IMR-90 (cell line): ENCODE measurements around the gene UBE2M. TPM values are rescaled to one million over a fixed set of nuclear protein-coding genes. Genes with fewer than 3 reads are reported as not detected.

Source experiments
- ATAC-seq: fragments of 200-7000 bp; cut with Tn5 transposase; 2 replicates; pipeline ENCODE4 v1.9.1; 2020; ENCODE audit warnings: low read depth, mild to moderate bottlenecking, moderate library complexity
- BruUV-seq: library from RNA; stranded (reverse); fragments of 400-500 nt; replicated peaks from 2 replicates; lab custom pipeline; 2021; lab: Mats Ljungman, UMichigan
- CTCF ChIA-PET: fragments of 300-600 bp; formaldehyde crosslinking; extraction: SDS; loops from one replicate; lab custom pipeline; 2021; ENCODE audit warnings: antibody characterized with exemption; lab: Yijun Ruan, JAX
- POLR2A ChIA-PET: fragments of 300-600 bp; sonication (Branson Sonifier 250); formaldehyde crosslinking; loops from one replicate; lab custom pipeline; 2022; ENCODE audit warnings: antibody characterized with exemption; ENCODE audit not compliant: unreplicated experiment; lab: Charles Lee
- DNase-seq: peaks from one replicate; pipeline ENCODE4 v3.0.0; 2013
- H2AFZ ChIP-seq: replicated peaks from 2 replicates; pipeline ENCODE3; 2013; ENCODE audit warnings: low read length, mild to moderate bottlenecking; ENCODE audit not compliant: poor library complexity
- H2AK5ac ChIP-seq: 2 replicates; pipeline ENCODE4 v1.6.1; 2013; ENCODE audit warnings: low read depth, low read length, inconsistent platforms
- H2AK9ac ChIP-seq: replicated peaks from 2 replicates; pipeline ENCODE3; 2013; ENCODE audit warnings: mild to moderate bottlenecking, low read depth, low read length, moderate library complexity; ENCODE audit not compliant: poor library complexity
- H2BK120ac ChIP-seq: 2 replicates; pipeline ENCODE4 v1.6.1; 2013; ENCODE audit warnings: low read depth, low read length, inconsistent platforms
- H2BK15ac ChIP-seq: 3 replicates; pipeline ENCODE4 v1.6.1; 2013; ENCODE audit warnings: low read depth, low read length, inconsistent platforms
- H2BK20ac ChIP-seq: 2 replicates; pipeline ENCODE4 v1.6.1; 2013; ENCODE audit warnings: low read depth, mild to moderate bottlenecking, inconsistent platforms, low read length, moderate library complexity
- H2BK5ac ChIP-seq: 2 replicates; pipeline ENCODE4 v1.6.1; 2013; ENCODE audit warnings: mild to moderate bottlenecking, low read depth, low read length, inconsistent platforms; ENCODE audit not compliant: poor library complexity, severe bottlenecking
- H3K14ac ChIP-seq: replicated peaks from 2 replicates; pipeline ENCODE4 v1.6.1; 2013; ENCODE audit warnings: low read depth, low read length, inconsistent platforms
- H3K18ac ChIP-seq: 2 replicates; pipeline ENCODE4 v1.6.1; 2013; ENCODE audit warnings: low read depth, low read length, control low read depth
- H3K23ac ChIP-seq: 2 replicates; pipeline ENCODE4 v1.6.1; 2013; ENCODE audit warnings: low read depth, low read length, inconsistent platforms
- H3K27ac ChIP-seq: 2 replicates; pipeline ENCODE4 v1.5.1; 2013; ENCODE audit warnings: mild to moderate bottlenecking, control low read depth, low read length; ENCODE audit not compliant: insufficient read depth
- H3K27me3 ChIP-seq: 2 replicates; pipeline ENCODE4 v1.6.1; 2013; ENCODE audit warnings: low read length; ENCODE audit not compliant: control insufficient read depth, insufficient read depth
- H3K36me3 ChIP-seq: 2 replicates; pipeline ENCODE4 v1.6.1; 2013; ENCODE audit warnings: low read length, mixed read lengths; ENCODE audit not compliant: control insufficient read depth, insufficient read depth
- H3K4ac ChIP-seq: 2 replicates; pipeline ENCODE4 v1.6.1; 2013; ENCODE audit warnings: low read depth, low read length, inconsistent platforms
- H3K4me1 ChIP-seq: 2 replicates; pipeline ENCODE4 v1.6.1; 2013; ENCODE audit warnings: low read length, mixed read lengths; ENCODE audit not compliant: control insufficient read depth, insufficient read depth
- H3K4me2 ChIP-seq: 2 replicates; pipeline ENCODE4 v1.6.1; 2013; ENCODE audit warnings: low read depth, mild to moderate bottlenecking, control low read depth, low read length, moderate library complexity
- H3K4me3 ChIP-seq: 2 replicates; pipeline ENCODE4 v1.5.1; 2013; ENCODE audit warnings: low read depth, mild to moderate bottlenecking, control low read depth, low read length, moderate library complexity; ENCODE audit not compliant: insufficient read depth
- H3K56ac ChIP-seq: 2 replicates; pipeline ENCODE4 v1.6.1; 2013; ENCODE audit warnings: low read length, inconsistent platforms; ENCODE audit not compliant: insufficient read depth; ENCODE audit errors: extremely low read depth
- H3K79me1 ChIP-seq, 2 experiments: 2 replicates each; pipeline ENCODE4 v1.6.1; 2013; ENCODE audit warnings: low read length in 2 of 2, inconsistent platforms in 1 of 2, low read depth in 1 of 2
- H3K9ac ChIP-seq: 2 replicates; pipeline ENCODE4 v1.6.1; 2013; ENCODE audit warnings: low read depth, low read length, control low read depth
- H3K9me1 ChIP-seq: 2 replicates; pipeline ENCODE4 v1.6.1; 2013; ENCODE audit warnings: low read length, inconsistent platforms; ENCODE audit not compliant: insufficient read depth
- H3K9me3 ChIP-seq: 2 replicates; pipeline ENCODE4 v1.6.1; 2013; ENCODE audit warnings: low read length; ENCODE audit not compliant: control insufficient read depth, insufficient read depth
- H4K20me1 ChIP-seq: 2 replicates; pipeline ENCODE4 v1.6.1; 2013; ENCODE audit warnings: low read length, inconsistent platforms; ENCODE audit not compliant: insufficient read depth
- H4K5ac ChIP-seq: 2 replicates; pipeline ENCODE4 v1.6.1; 2013; ENCODE audit warnings: mild to moderate bottlenecking, low read depth, low read length, control low read depth
- H4K8ac ChIP-seq, 2 experiments: 2 replicates each; pipeline ENCODE4 v1.6.1; 2013; ENCODE audit warnings: low read depth in 2 of 2, low read length in 2 of 2, control low read depth in 1 of 2, inconsistent platforms in 1 of 2
- H4K91ac ChIP-seq: 2 replicates; pipeline ENCODE4 v1.6.1; 2013; ENCODE audit warnings: low read depth, low read length, inconsistent platforms; ENCODE audit not compliant: insufficient read depth
- CEBPB ChIP-seq: IDR thresholded peaks from 2 replicates; pipeline ENCODE4 v1.6.1; 2012; ENCODE audit warnings: low read depth, low read length, improper control_type of control experiment
- CHD1 ChIP-seq: IDR thresholded peaks from 2 replicates; pipeline ENCODE4 v1.6.1; 2012; ENCODE audit warnings: low read depth, low read length, improper control_type of control experiment
- FOS ChIP-seq: fragments of 150-350 bp; IDR thresholded peaks from 2 replicates; pipeline ENCODE4 v1.6.1; 2016; ENCODE audit warnings: low read depth, low read length
- MAFK ChIP-seq: IDR thresholded peaks from 2 replicates; pipeline ENCODE4 v1.6.1; 2012; ENCODE audit warnings: low read depth, low read length, improper control_type of control experiment
- MAZ ChIP-seq: IDR thresholded peaks from 2 replicates; pipeline ENCODE4 v1.6.1; 2012; ENCODE audit warnings: low read depth, mild to moderate bottlenecking, low read length, improper control_type of control experiment, moderate library complexity, borderline replicate concordance
- MXI1 ChIP-seq: IDR thresholded peaks from 2 replicates; pipeline ENCODE4 v1.6.1; 2012; ENCODE audit warnings: low read depth, mild to moderate bottlenecking, low read length, moderate library complexity, borderline replicate concordance
- NFE2L2 ChIP-seq: fragments of 150-350 bp; IDR thresholded peaks from 2 replicates; pipeline ENCODE4 v1.6.1; 2016; ENCODE audit warnings: low read depth, mild to moderate bottlenecking, low read length
- POLR2A ChIP-seq: IDR thresholded peaks from 2 replicates; pipeline ENCODE4 v1.6.1; 2012; ENCODE audit warnings: mild to moderate bottlenecking, low read depth, low read length
- RAD21 ChIP-seq: IDR thresholded peaks from 2 replicates; pipeline ENCODE4 v1.6.1; 2012; ENCODE audit warnings: low read length, improper control_type of control experiment
- RCOR1 ChIP-seq: IDR thresholded peaks from 2 replicates; pipeline ENCODE4 v1.6.1; 2012; ENCODE audit warnings: mild to moderate bottlenecking, low read length, improper control_type of control experiment; ENCODE audit not compliant: insufficient replicate concordance
- RFX5 ChIP-seq: IDR thresholded peaks from 2 replicates; pipeline ENCODE4 v1.8.0; 2012; ENCODE audit warnings: low read depth, mild to moderate bottlenecking, low read length, moderate library complexity
- SMC3 ChIP-seq: fragments of 150-350 bp; IDR thresholded peaks from 2 replicates; pipeline ENCODE4 v1.6.1; 2016; ENCODE audit warnings: low read depth, mild to moderate bottlenecking, antibody characterized with exemption, low read length, moderate library complexity
- WGBS, 2 experiments: methylation state at CpG; one replicate each; pipeline versions ENCODE4 v1.1.5 to v1.1.7; 2013; ENCODE audit warnings: missing lambda C conversion rate in 2 of 2; ENCODE audit not compliant: insufficient read length in 1 of 2; ENCODE audit errors: extremely low coverage in 2 of 2; 5-methylcytosine and 5-hydroxymethylcytosine counted together
- dilution Hi-C: fragments of 300-500 bp; cut with HindIII; formaldehyde crosslinking; loops from one replicate; pipeline ENCODE4 v1.14.3; 2018; ENCODE audit warnings: low sequenced_read_pairs; ENCODE audit not compliant: unreplicated experiment
- in situ Hi-C: fragments of 300-500 bp; cut with MboI; formaldehyde crosslinking; loops from 3 replicates; pipeline ENCODE4 v1.14.3; 2019; ENCODE audit warnings: low sequenced_read_pairs, inconsistent platforms, mixed read lengths
- intact Hi-C: fragments of 100-400 bp; cut with micrococcal nuclease; formaldehyde crosslinking; loops from 2 replicates; pipeline ENCODE4 v1.10.0; 2022
- polyA plus RNA-seq, 3 experiments: library from polyadenylated mRNA; depleted of rRNA; stranded (reverse); fragments of >200 nt; gene quantifications; 2 replicates each; pipeline ENCODE4 v1.2.3, GENCODE V29; 2012; ENCODE audit warnings: low replicate concordance in 1 of 3
- total RNA-seq: library from RNA; depleted of rRNA; stranded (reverse); fragments of >200 nt; gene quantifications from 2 replicates; pipeline ENCODE4 v1.2.3, GENCODE V29; 2012
- TF ChIP-seq, protein P1 (sequence below): fragments of 150-350 bp; IDR thresholded peaks from 2 replicates; pipeline ENCODE4 v1.6.1; 2016; ENCODE audit warnings: low read depth, mild to moderate bottlenecking, low read length, moderate library complexity, borderline replicate concordance
- TF ChIP-seq, protein P2 (sequence below): fragments of 150-350 bp; IDR thresholded peaks from 2 replicates; pipeline ENCODE4 v1.6.1; 2017; ENCODE audit warnings: mild to moderate bottlenecking, antibody characterized with exemption, low read length, low read depth

Gene UBE2M
- total and polyA plus RNA-seq, 2 of the 4 experiments (the other 2 are of a cell fraction): 55.9 to 66.6 TPM

DNA sequence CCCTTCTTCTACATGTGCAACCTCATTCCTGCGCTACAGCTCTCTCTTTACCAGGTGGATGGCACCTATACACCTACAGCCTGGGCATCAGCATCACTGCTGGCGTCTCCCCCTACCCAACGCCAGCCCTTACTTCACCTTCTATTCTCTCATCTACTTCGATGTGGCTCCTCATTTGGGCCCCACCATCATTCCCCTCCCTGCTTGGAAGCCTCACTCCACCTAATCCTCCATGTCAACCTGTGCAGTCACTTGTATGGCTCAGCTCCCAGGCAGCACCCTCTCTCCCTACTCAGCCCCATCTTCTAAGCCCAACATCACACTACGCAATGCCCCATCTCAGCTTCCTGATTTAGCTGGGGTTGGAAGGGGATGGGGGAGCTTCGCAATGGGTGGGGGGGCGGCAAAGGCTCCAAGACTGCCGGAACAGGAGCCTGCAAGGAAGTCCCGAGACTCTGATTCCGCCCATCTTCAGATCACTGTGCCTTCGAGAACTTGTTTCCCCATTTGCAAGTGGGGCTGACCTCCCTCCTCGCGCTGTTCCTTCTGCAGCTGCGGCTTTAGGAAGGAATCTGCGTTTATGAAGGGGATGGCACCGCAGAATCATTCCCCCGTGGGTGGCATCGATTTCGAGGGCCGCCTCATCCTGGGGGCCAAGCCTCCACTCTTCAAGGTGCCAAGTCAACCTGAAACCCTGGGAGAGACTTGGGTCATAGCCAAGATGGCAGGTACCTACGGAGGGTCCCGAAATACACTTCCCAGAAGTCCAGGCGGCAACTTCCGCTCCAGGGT is 13.8 kb upstream of the UBE2M start (continued):
- TF ChIP-seq, protein P1, sequence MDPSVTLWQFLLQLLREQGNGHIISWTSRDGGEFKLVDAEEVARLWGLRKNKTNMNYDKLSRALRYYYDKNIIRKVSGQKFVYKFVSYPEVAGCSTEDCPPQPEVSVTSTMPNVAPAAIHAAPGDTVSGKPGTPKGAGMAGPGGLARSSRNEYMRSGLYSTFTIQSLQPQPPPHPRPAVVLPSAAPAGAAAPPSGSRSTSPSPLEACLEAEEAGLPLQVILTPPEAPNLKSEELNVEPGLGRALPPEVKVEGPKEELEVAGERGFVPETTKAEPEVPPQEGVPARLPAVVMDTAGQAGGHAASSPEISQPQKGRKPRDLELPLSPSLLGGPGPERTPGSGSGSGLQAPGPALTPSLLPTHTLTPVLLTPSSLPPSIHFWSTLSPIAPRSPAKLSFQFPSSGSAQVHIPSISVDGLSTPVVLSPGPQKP: no peak

DNA sequence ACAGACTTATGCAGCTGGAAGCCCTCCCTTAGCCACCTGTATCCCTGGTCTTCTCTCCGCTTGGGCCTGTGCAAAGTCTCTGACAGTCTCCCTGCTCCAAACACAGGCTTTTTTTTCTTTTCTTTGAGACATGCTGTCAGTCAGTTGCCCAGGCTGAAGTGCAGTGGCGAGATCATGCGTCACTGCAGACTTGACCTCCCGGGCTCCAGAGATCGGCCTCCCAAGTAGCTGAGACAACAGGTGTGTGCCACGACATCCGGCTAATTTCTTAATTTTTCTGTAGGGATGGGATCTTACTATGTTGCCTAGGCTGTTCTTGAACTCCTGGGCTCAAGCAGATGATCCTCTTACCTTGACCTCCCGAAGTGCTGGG is 13.2 kb upstream of the UBE2M start:
- Histone ChIP-seq H4K5ac (no peak overlapping the region), H3K9me3 (no peaks in the 10 kb centered on the region), H3K4me3 (no peak overlapping the region), H3K23ac (no peak overlapping the region), H2AK5ac (no peak overlapping the region), H2BK120ac (no peak overlapping the region), H2AK9ac (no peak overlapping the region), H3K27me3 (no peaks in the 10 kb centered on the region), H2BK15ac (no peak overlapping the region), H3K4ac (no peak overlapping the region), H2AFZ (no peak overlapping the region), H4K91ac (no peak overlapping the region), H3K27ac (no peak overlapping the region), H3K9ac (no peak overlapping the region), H3K9me1 (peaks cover 9% of the 10 kb centered on the region), H2BK20ac (no peak overlapping the region), H4K20me1 (0 out of 2 replicates have a peak, but pooled peaks cover 4% of the 10 kb centered on the region), H4K8ac (no peak overlapping the region), H3K79me1 (peaks cover 9 to 32% of the 10 kb centered on the region in 2 experiments; a peak in 3 of 4 replicates), H3K4me1 (peaks cover 2% of the 10 kb centered on the region; the same call in 1 of the 2 replicates), H3K56ac (no peak overlapping the region), H3K18ac (no peak overlapping the region), H3K4me2 (no peak overlapping the region), H3K36me3 (peaks cover 13% of the 10 kb centered on the region; the same call in 1 of the 2 replicates), H3K14ac (no peak overlapping the region), H2BK5ac (no peak overlapping the region)
- intact Hi-C loops: no loop called here
- WGBS, 2 experiments: 100% methylated on average over 5 of the region's 8 CpGs; no CpG with 5 or more reads in 1 of the 2 experiments
- ChIA-PET POLR2A (no interaction called here), CTCF (no interaction called here)
- no TSS peak for BruUV-seq
- in situ Hi-C loops: no loop called here
- ATAC-seq (no peak), DNase-seq (no peak)
- dilution Hi-C loops: no loop called here
- TF ChIP-seq RCOR1: no peak
- TF ChIP-seq MAFK: no peak
- TF ChIP-seq RFX5: no peak
- no peak for TF ChIP-seq CEBPB
- TF ChIP-seq POLR2A: no peak
- TF ChIP-seq, protein P2, sequence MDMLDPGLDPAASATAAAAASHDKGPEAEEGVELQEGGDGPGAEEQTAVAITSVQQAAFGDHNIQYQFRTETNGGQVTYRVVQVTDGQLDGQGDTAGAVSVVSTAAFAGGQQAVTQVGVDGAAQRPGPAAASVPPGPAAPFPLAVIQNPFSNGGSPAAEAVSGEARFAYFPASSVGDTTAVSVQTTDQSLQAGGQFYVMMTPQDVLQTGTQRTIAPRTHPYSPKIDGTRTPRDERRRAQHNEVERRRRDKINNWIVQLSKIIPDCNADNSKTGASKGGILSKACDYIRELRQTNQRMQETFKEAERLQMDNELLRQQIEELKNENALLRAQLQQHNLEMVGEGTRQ: no peak
- no peak for TF ChIP-seq MAZ
- TF ChIP-seq MXI1: no peak
- no peak for TF ChIP-seq NFE2L2
- no peak for TF ChIP-seq RAD21
- no peak for TF ChIP-seq FOS
- TF ChIP-seq SMC3: no peak
- TF ChIP-seq, protein P1: no peak
- no peak for TF ChIP-seq CHD1
